Measurements from ENCODE around the gene CTPS2. TPM values are rescaled to one million over a fixed set of nuclear protein-coding genes. Genes with fewer than 3 reads are reported as not detected.
"Not testable (repeated sequence)": the region's sequence is repeated elsewhere in the genome, so short reads cannot be mapped to it uniquely, and the experiment has no call there.

CTPS2 gene
- polyA plus RNA-seq, 1 experiment, result 3.7 TPM

GRCh38 chrX:16737024-16737423, 24.6 kb upstream of the CTPS2 start:
- no peak overlapping the region for H3K4me3 ChIP-seq (ENCODE audit: low read depth, low read length)
- H3K36me3 ChIP-seq (ENCODE audit: control insufficient read depth, insufficient read depth, low read length), result peaks cover 2% of the 10 kb centered on the region
- no peaks in the 10 kb centered on the region for H3K27me3 ChIP-seq (ENCODE audit: control insufficient read depth, insufficient read depth, low read length)
- POLR2A ChIA-PET, result no interaction called here
- CTCF ChIA-PET, result no interaction called here
- DNase-seq (ENCODE audit: low read depth), result no peak
- TF ChIP-seq CTCF (IDR thresholded peaks at IDR 0.05; ENCODE audit: insufficient read depth, low read depth, low read length), result no peak

- DNase-seq (ENCODE audit: low read depth), result no peak
- H3K27me3 ChIP-seq (ENCODE audit: control insufficient read depth, insufficient read depth, low read length), result no peaks in the 10 kb centered on the region
- no peaks in the 10 kb centered on the region; the same call in none of the 2 replicates for H3K36me3 ChIP-seq (ENCODE audit: control insufficient read depth, insufficient read depth, low read length)
- ChIA-PET POLR2A (interaction anchor here (0.6 kb wide), 1 partner anchor 289 kb away, joined by 3 read pairs; no protein-coding TSS in a partner anchor), CTCF (no interaction called here)
- no peak for TF ChIP-seq CTCF (IDR thresholded peaks at IDR 0.05; ENCODE audit: insufficient read depth, low read depth, low read length)
- H3K4me3 ChIP-seq (ENCODE audit: low read depth, low read length), result no peak overlapping the region
Observed at GRCh38 chrX:16733013-16733412, 20.5 kb upstream of the CTPS2 start.

DNA sequence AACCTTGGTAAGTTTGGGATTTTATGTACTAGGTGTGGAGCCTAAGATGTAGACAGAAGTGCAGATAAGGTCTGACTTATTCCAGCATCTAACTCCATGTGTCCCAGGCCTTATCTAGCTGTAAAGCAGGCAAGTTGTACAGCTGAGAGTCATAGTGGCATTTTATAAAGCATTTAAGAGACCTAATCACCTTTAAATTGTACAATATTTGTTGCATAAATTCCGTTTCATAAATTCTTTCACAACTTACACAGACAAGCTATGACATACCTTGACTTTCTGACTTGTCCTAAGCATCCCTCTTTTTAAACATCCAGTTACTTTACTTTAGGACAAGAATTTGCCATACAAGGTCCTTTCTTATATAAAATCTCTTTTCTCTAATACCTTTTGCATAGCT, 18.0 kb upstream of the CTPS2 start:
- Histone ChIP-seq H3K27me3 (ENCODE audit: control insufficient read depth, insufficient read depth, low read length) (no peaks in the 10 kb centered on the region), H3K4me3 (ENCODE audit: low read depth, low read length) (no peak overlapping the region), H3K36me3 (ENCODE audit: control insufficient read depth, insufficient read depth, low read length) (no peaks in the 10 kb centered on the region)
- ChIA-PET POLR2A (no interaction called here), CTCF (interaction anchor here (0.6 to 1.5 kb wide), 2 partner anchors 14 to 57 kb away, joined by 3 to 6 read pairs; no protein-coding TSS in a partner anchor)
- DNase-seq (ENCODE audit: low read depth), result no peak
- no peak for TF ChIP-seq CTCF (IDR thresholded peaks at IDR 0.05; ENCODE audit: insufficient read depth, low read depth, low read length)

DNA sequence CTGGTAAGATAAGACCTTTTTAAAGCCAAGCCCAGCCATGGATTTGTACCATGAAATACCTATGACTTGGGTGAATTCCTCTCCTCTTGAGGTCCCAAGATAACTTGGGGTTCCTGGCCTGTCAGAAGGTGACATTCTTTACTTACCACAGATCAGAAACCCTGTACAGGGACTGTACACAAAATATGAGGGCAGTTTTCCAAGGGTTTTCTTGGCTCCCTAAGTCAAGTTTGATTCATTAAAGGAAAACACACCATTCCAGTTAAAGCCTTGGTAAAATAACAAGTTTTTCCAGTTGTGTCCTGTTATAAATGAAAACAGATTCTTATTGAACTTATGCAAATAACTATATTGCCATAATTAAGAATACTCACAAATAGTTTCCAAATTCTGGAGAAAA, 15.2 kb upstream of the CTPS2 start:
- TF ChIP-seq CTCF (IDR thresholded peaks at IDR 0.05; ENCODE audit: insufficient read depth, low read depth, low read length), result no peak
- no peak for DNase-seq (ENCODE audit: low read depth)
- H3K4me3 ChIP-seq (ENCODE audit: low read depth, low read length), result no peak overlapping the region
- no peaks in the 10 kb centered on the region for H3K36me3 ChIP-seq (ENCODE audit: control insufficient read depth, insufficient read depth, low read length)
- no peaks in the 10 kb centered on the region for H3K27me3 ChIP-seq (ENCODE audit: control insufficient read depth, insufficient read depth, low read length)
- ChIA-PET CTCF (no interaction called here), POLR2A (no interaction called here)

DNA sequence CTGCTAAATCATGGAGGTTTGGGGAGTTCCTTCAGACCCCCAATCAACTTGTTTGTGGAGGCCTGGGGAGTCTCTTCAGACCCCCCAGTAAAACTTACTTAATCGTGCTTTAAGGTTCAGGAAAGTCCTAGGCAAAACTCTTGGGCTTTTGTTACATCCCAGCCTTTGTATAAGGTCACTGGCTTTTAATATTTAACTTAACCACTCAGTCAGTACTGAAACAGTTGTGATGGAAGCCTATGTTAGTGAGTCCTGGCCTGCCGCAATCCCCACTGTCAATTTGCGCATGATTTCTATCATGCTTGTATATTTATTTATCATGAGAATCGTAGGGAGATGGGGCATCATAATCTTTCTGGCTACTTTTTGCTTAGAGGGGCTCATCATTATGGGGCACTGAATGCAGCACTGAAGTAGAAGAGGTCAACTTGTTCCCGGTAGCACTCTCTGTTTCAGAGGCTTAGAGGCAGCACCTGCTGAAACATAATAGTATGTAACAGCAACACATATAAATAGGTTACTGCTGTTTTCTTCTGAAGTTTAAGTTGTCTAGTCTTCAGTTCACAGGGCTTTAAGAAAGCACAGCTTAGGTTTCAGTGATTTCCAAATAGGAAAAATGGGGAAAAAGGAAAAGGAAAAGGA, 14.0 kb upstream of the CTPS2 start:
- H3K4me3 ChIP-seq (ENCODE audit: low read depth, low read length); H3K36me3 ChIP-seq (ENCODE audit: control insufficient read depth, insufficient read depth, low read length); DNase-seq (ENCODE audit: low read depth); H3K27me3 ChIP-seq (ENCODE audit: control insufficient read depth, insufficient read depth, low read length); CTCF ChIA-PET: not testable (repeated sequence)
- POLR2A ChIA-PET, result interaction anchor here (0.6 kb wide), 1 partner anchor 687 kb away, joined by 4 read pairs; no protein-coding TSS in a partner anchor

DNA sequence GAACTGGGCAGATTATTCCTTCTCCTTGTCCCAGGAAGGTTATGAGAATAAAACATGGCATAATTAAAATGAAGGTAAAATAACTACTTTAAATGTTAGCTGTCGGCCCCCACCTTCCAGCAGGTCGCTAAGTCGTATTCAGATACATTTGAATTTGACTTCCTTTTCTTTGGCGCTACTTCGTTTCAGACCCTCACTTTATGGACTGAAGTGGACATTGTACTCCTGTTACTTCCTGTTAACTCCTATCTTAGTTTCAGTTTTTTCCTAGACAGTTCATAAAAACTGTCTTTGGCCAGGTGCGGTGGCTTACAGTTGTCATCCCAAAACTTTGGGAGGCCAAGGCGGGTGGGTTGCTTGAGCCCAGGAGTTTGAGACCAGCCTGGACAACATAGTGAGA, 12.6 kb upstream of the CTPS2 start:
- no peaks in the 10 kb centered on the region for H3K27me3 ChIP-seq (ENCODE audit: control insufficient read depth, insufficient read depth, low read length)
- ChIA-PET CTCF (no interaction called here), POLR2A (no interaction called here)
- TF ChIP-seq CTCF (IDR thresholded peaks at IDR 0.05; ENCODE audit: insufficient read depth, low read depth, low read length), result no peak
- no peaks in the 10 kb centered on the region for H3K36me3 ChIP-seq (ENCODE audit: control insufficient read depth, insufficient read depth, low read length)
- H3K4me3 ChIP-seq (ENCODE audit: low read depth, low read length), result no peak overlapping the region
- DNase-seq (ENCODE audit: low read depth), result no peak

All from BJ (cell line).